Mesendoderm (in vitro differentiated cells): ENCODE data around the gene PIEZO1.
A peak's percentile ranks its signal among the peaks of the same experiment; 100 is the strongest.
"Not testable (repeated sequence)": the region's sequence is repeated elsewhere in the genome, so short reads cannot be mapped to it uniquely, and the experiment has no call there.

Experiments used
- DNase-seq: peaks from one replicate; pipeline ENCODE4 v3.0.0; 2013
- H2AK5ac ChIP-seq: 2 replicates; pipeline ENCODE4 v1.6.1; 2013; ENCODE audit warnings: low read length, inconsistent platforms
- H2BK120ac ChIP-seq: 2 replicates; pipeline ENCODE4 v1.6.1; 2013; ENCODE audit warnings: low read depth, mild to moderate bottlenecking, low read length, moderate library complexity, mixed read lengths
- H2BK15ac ChIP-seq: replicated peaks from 2 replicates; pipeline ENCODE4 v1.6.1; 2013; ENCODE audit warnings: low read depth, mild to moderate bottlenecking, moderate library complexity
- H2BK5ac ChIP-seq: 2 replicates; pipeline ENCODE4 v1.6.1; 2013; ENCODE audit warnings: low read length, inconsistent platforms
- H3K18ac ChIP-seq: 2 replicates; pipeline ENCODE4 v1.6.1; 2013; ENCODE audit warnings: mild to moderate bottlenecking, low read length, mixed read lengths
- H3K23ac ChIP-seq: one replicate; pipeline ENCODE4 v1.6.1; 2013; ENCODE audit warnings: low read length
- H3K27ac ChIP-seq: 2 replicates; pipeline ENCODE4 v1.5.1; 2013; ENCODE audit warnings: low read depth, mild to moderate bottlenecking, inconsistent platforms, low read length, moderate library complexity
- H3K27me3 ChIP-seq: 2 replicates; pipeline ENCODE4 v1.6.1; 2013; ENCODE audit warnings: low read length, control low read depth, mild to moderate bottlenecking, inconsistent platforms; ENCODE audit not compliant: insufficient read depth, poor library complexity
- H3K36me3 ChIP-seq: 2 replicates; pipeline ENCODE4 v1.6.1; 2013; ENCODE audit warnings: low read length, inconsistent platforms; ENCODE audit not compliant: control insufficient read depth, insufficient read depth
- H3K4ac ChIP-seq: one replicate; pipeline ENCODE4 v1.6.1; 2013; ENCODE audit warnings: low read depth, mild to moderate bottlenecking, low read length, moderate library complexity
- H3K4me1 ChIP-seq: 2 replicates; pipeline ENCODE4 v1.6.1; 2013; ENCODE audit warnings: low read depth, low read length, inconsistent platforms; ENCODE audit not compliant: control insufficient read depth
- H3K4me2 ChIP-seq: 2 replicates; pipeline ENCODE4 v1.6.1; 2013; ENCODE audit warnings: low read length
- H3K4me3 ChIP-seq: 2 replicates; pipeline ENCODE4 v1.5.1; 2013; ENCODE audit warnings: mild to moderate bottlenecking, low read length
- H3K56ac ChIP-seq: one replicate; pipeline ENCODE4 v1.6.1; 2013; ENCODE audit warnings: low read length
- H3K79me1 ChIP-seq: 2 replicates; pipeline ENCODE4 v1.6.1; 2013; ENCODE audit warnings: low read length, inconsistent platforms
- H3K79me2 ChIP-seq: 2 replicates; pipeline ENCODE4 v1.6.1; 2013; ENCODE audit warnings: mild to moderate bottlenecking, low read length; ENCODE audit not compliant: control insufficient read depth, insufficient read depth
- H3K9ac ChIP-seq: 2 replicates; pipeline ENCODE4 v1.6.1; 2013; ENCODE audit warnings: low read length, inconsistent platforms
- H4K5ac ChIP-seq: one replicate; pipeline ENCODE4 v1.6.1; 2013; ENCODE audit warnings: low read length
- H4K8ac ChIP-seq: one replicate; pipeline ENCODE4 v1.6.1; 2013; ENCODE audit warnings: low read depth, mild to moderate bottlenecking, control low read depth, low read length, moderate library complexity
- WGBS: extraction: QIAGEN DNeasy Blood & Tissue Kit; methylation state at CpG from one replicate; pipeline ENCODE4 v1.1.7; 2013; ENCODE audit warnings: low lambda C conversion rate, missing lambda C conversion rate; ENCODE audit not compliant: insufficient coverage; ENCODE audit errors: extremely low coverage; 5-methylcytosine and 5-hydroxymethylcytosine counted together

Gene PIEZO1

GRCh38 chr16:88775825-88776224, 9.2 kb downstream of the PIEZO1 start:
- H3K36me3 ChIP-seq: no peaks in the 10 kb centered on the region
- peaks cover 7% of the 10 kb centered on the region for H3K4me1 ChIP-seq
- no peak overlapping the region for H3K27ac ChIP-seq
- H3K27me3 ChIP-seq: no peaks in the 10 kb centered on the region
- H2AK5ac ChIP-seq: no peak overlapping the region
- no peak overlapping the region for H4K5ac ChIP-seq
- H4K8ac ChIP-seq: no peak overlapping the region
- WGBS: no CpG with 5 or more reads among the region's 18 CpGs
- no peak overlapping the region for H2BK120ac ChIP-seq
- no peak overlapping the region for H3K23ac ChIP-seq
- H2BK5ac ChIP-seq: no peak overlapping the region
- no peak overlapping the region for H3K18ac ChIP-seq
- no peak overlapping the region for H2BK15ac ChIP-seq
- no peak for DNase-seq
- H3K79me2 ChIP-seq: peaks cover 6% of the 10 kb centered on the region
- no peak overlapping the region for H3K56ac ChIP-seq
- H3K4ac ChIP-seq: no peak overlapping the region
- no peak overlapping the region for H3K9ac ChIP-seq
- no peaks in the 10 kb centered on the region for H3K79me1 ChIP-seq
- H3K4me3 ChIP-seq: no peak overlapping the region
- no peak overlapping the region for H3K4me2 ChIP-seq

DNA sequence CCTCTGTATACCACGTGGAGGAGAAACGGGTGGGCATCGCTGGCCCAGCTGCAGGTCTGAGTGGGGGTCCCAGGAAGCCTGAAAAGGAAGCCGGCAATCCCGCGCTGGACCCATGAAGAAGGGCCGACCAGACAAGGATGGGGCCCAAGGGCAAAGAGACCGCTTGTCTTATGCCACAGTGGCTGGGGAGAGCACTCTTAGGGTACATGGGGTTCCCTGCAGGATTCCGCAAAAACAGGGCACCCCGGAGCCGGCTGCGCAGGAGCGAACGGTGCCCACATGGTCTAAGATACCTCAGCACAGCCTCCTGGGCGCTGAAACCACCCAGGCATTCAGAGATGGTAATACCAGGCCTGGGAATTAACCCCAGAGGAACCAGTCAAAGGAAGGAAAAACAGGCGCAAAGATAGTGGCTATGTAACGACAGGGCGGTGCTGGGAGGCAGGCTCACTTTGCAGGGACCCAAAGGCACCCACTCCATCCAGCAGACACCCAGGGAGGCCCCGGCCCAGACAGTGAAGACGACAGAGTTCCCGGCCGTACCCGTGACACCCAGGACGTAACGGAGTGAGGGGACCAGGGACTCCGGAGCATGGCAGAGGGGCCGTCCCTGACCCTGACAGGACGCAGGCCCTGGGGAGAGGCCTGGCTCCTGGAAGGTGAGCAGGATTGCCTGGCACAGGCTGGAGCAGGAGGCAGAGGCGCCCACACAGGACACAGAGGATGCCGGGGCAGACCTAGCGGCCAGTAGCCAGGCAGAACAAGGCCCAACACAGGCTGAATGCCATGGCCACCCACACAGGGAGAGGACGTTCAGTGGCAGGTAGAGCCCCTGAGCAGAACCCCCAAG, 10.3 kb downstream of the PIEZO1 start:
- no peaks in the 10 kb centered on the region for H3K36me3 ChIP-seq
- peaks cover 16% of the 10 kb centered on the region for H3K4me1 ChIP-seq
- H2BK15ac ChIP-seq: no peak overlapping the region
- WGBS: no CpG with 5 or more reads among the region's 32 CpGs
- no peaks in the 10 kb centered on the region for H3K79me1 ChIP-seq
- no peak for DNase-seq
- H2BK5ac ChIP-seq: no peak overlapping the region
- no peak overlapping the region for H3K27ac ChIP-seq
- H3K56ac ChIP-seq: no peak overlapping the region
- H3K4ac ChIP-seq: no peak overlapping the region
- no peak overlapping the region for H3K18ac ChIP-seq
- no peak overlapping the region for H2AK5ac ChIP-seq
- H3K4me2 ChIP-seq: no peak overlapping the region
- H3K27me3 ChIP-seq: no peaks in the 10 kb centered on the region
- no peak overlapping the region for H4K5ac ChIP-seq
- H2BK120ac ChIP-seq: no peak overlapping the region
- H3K79me2 ChIP-seq: peaks cover 6% of the 10 kb centered on the region
- H3K9ac ChIP-seq: no peak overlapping the region
- no peak overlapping the region for H4K8ac ChIP-seq
- no peak overlapping the region for H3K23ac ChIP-seq
- no peak overlapping the region for H3K4me3 ChIP-seq

DNA sequence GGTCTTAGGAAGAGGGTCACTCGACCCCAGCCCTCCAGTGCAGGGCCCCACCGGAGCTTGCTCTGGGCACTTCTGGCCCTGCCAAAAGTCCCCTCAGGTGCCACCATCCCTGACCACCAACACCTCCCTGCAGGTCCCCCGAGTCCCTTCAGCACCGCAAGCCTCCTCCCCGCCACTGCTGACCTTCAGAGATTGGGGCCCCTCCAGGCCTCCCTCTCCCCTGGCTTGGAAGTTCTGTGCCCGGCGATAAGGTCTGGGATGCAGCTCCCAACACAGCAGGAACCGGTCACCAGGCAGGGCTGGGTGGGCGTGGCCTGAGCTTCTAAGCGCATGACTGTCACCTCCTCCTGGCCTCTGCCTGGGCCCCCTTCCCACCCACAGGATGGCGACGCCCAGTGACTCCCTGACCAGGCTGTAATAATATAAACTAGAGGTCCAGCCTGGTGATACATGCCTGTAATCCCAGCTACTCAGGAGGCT, 11.2 kb downstream of the PIEZO1 start:
- H2BK15ac ChIP-seq: no peak overlapping the region
- no peak overlapping the region for H4K5ac ChIP-seq
- no peak overlapping the region for H2AK5ac ChIP-seq
- H3K36me3 ChIP-seq: no peaks in the 10 kb centered on the region
- DNase-seq: peak; percentile 50
- peaks cover 17% of the 10 kb centered on the region for H3K4me1 ChIP-seq
- no peak overlapping the region for H4K8ac ChIP-seq
- no peak overlapping the region for H3K18ac ChIP-seq
- H3K4me2 ChIP-seq: no peak overlapping the region
- H2BK5ac ChIP-seq: no peak overlapping the region
- no peak overlapping the region for H3K23ac ChIP-seq
- no peak overlapping the region for H2BK120ac ChIP-seq
- no peaks in the 10 kb centered on the region for H3K27me3 ChIP-seq
- WGBS: no CpG with 5 or more reads among the region's 12 CpGs
- H3K27ac ChIP-seq: no peak overlapping the region
- H3K4me3 ChIP-seq: no peak overlapping the region
- H3K56ac ChIP-seq: no peak overlapping the region
- H3K4ac ChIP-seq: no peak overlapping the region
- H3K79me2 ChIP-seq: peaks cover 8% of the 10 kb centered on the region
- H3K9ac ChIP-seq: no peak overlapping the region
- peaks cover 3% of the 10 kb centered on the region for H3K79me1 ChIP-seq

DNA sequence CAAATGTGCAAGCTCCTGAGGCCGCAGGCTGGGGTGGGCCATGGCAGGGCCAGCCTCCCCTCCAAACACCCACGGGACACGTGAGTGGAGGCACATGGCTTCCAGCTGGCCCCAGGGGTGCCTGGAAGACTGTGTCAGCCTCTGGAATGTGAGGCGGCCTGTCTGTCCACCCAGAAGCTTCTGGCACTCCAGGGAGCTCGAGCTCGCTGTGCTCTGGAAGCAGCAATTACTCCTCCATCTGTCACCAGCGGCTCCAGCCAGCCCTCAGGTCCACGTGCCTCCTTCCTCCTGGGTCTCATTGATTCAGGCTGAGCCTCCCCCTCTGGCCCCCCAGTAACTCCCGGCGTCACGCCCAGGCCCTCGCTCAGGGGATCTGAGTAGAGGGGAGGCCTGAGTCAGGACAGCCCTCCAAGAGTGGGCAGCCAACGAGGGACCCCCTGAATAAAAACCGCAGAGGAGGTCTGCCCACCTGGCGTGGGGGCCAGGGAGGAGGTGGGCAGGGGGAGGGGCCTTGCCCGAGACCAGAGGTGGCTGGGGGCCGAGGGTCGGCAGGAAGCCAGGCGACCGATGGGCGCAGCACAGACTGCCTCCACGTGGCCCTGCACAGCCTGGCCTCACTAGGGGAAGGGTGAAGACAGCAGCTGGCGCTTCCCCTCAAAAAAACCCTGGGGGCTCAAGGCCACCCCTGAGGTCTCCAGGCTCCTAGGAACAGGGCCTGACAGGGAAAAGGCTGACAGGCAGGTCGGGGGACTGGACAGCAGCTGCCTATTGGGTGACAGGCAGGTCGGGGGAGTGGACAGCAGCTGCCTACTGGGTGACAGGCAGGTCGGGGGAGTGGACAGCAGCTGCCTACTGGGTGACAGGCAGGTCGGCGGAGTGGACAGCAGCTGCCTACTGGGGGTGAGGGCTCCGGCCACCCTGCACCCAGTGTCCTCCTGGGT, 11.9 kb downstream of the PIEZO1 start:
- H3K36me3 ChIP-seq: no peaks in the 10 kb centered on the region
- H4K8ac ChIP-seq: no peak overlapping the region
- no peak overlapping the region for H3K18ac ChIP-seq
- no peak overlapping the region for H3K4me3 ChIP-seq
- H3K27me3 ChIP-seq: no peaks in the 10 kb centered on the region
- no peak overlapping the region for H3K27ac ChIP-seq
- H3K4ac ChIP-seq: no peak overlapping the region
- H2BK15ac ChIP-seq: no peak overlapping the region
- no peak overlapping the region for H2BK120ac ChIP-seq
- DNase-seq: peak; percentile 49
- H2AK5ac ChIP-seq: no peak overlapping the region
- no peak overlapping the region for H3K4me2 ChIP-seq
- H4K5ac ChIP-seq: no peak overlapping the region
- H3K79me2 ChIP-seq: peaks cover 5% of the 10 kb centered on the region
- whole genome bisulfite sequencing: no CpG with 5 or more reads among the region's 29 CpGs
- H2BK5ac ChIP-seq: no peak overlapping the region
- no peak overlapping the region for H3K56ac ChIP-seq
- H3K9ac ChIP-seq: no peak overlapping the region
- peaks cover 3% of the 10 kb centered on the region for H3K79me1 ChIP-seq
- H3K23ac ChIP-seq: no peak overlapping the region
- peaks cover 17% of the 10 kb centered on the region for H3K4me1 ChIP-seq

GRCh38 chr16:88771781-88772180, 13.2 kb downstream of the PIEZO1 start:
- H3K4me2 ChIP-seq, DNase-seq, H3K27me3 ChIP-seq, H2BK15ac ChIP-seq, H3K79me2 ChIP-seq, H3K9ac ChIP-seq, H3K18ac ChIP-seq, H2BK5ac ChIP-seq, H3K27ac ChIP-seq, H4K5ac ChIP-seq, H4K8ac ChIP-seq, H2BK120ac ChIP-seq, H3K79me1 ChIP-seq, H3K23ac ChIP-seq, H3K4ac ChIP-seq, H3K36me3 ChIP-seq, H3K4me3 ChIP-seq, H3K56ac ChIP-seq, H2AK5ac ChIP-seq: not testable (repeated sequence)
- no CpG with 5 or more reads among the region's 23 CpGs for whole genome bisulfite sequencing
- H3K4me1 ChIP-seq: peaks cover 17% of the 10 kb centered on the region
